PC-9 (cell line): ENCODE measurements around the gene HDGFL2. TPM values are rescaled to one million over a fixed set of nuclear protein-coding genes. Genes with fewer than 3 reads are reported as not detected.

ENCODE experiments used
- BruUV-seq: library from RNA; stranded (reverse); fragments of 400-500 nt; replicated peaks from 2 replicates; lab custom pipeline; 2021; lab: Mats Ljungman, UMichigan
- CTCF ChIA-PET: fragments of 300-600 bp; sonication (Branson Sonifier 250); formaldehyde crosslinking; loops from one replicate; lab custom pipeline; 2022; ENCODE audit warnings: antibody characterized with exemption; lab: Charles Lee
- POLR2A ChIA-PET: fragments of 300-600 bp; sonication (Branson Sonifier 250); formaldehyde crosslinking; loops from one replicate; lab custom pipeline; 2022; ENCODE audit warnings: antibody characterized with exemption; ENCODE audit not compliant: unreplicated experiment; lab: Charles Lee
- DNase-seq, 2 experiments: peaks; one replicate each; pipeline versions ENCODE4 v3.0.0 to v3.0.0-alpha.2; 2015 to 2022; ENCODE audit warnings: mixed read lengths in 1 of 2
- H2AFZ ChIP-seq: fragments of 200-600 bp; sonication (generic); 2 replicates; pipeline ENCODE4 v1.8.1; 2017; ENCODE audit warnings: antibody characterized with exemption
- H3F3A ChIP-seq: fragments of 200-600 bp; sonication (generic); 2 replicates; pipeline ENCODE4 v1.8.1; 2017; ENCODE audit warnings: antibody characterized with exemption, mild to moderate bottlenecking, low read depth; ENCODE audit not compliant: insufficient read depth
- H3K27ac ChIP-seq: fragments of 200-600 bp; sonication (generic); 2 replicates; pipeline ENCODE4 v1.6.1; 2016; ENCODE audit warnings: mixed run types
- H3K27me3 ChIP-seq: fragments of 200-600 bp; sonication (generic); 2 replicates; pipeline ENCODE4 v1.6.1; 2016; ENCODE audit warnings: low read depth, mixed run types; ENCODE audit not compliant: insufficient read depth
- H3K36me3 ChIP-seq: fragments of 200-600 bp; sonication (generic); 2 replicates; pipeline ENCODE4 v1.6.1; 2016; ENCODE audit warnings: low read depth, mixed run types
- H3K4me1 ChIP-seq: fragments of 200-600 bp; sonication (generic); replicated peaks from 2 replicates; pipeline ENCODE4 v1.6.1; 2016; ENCODE audit warnings: mixed run types; ENCODE audit not compliant: insufficient read depth
- H3K4me2 ChIP-seq: fragments of 200-600 bp; sonication (generic); 2 replicates; pipeline ENCODE4 v1.6.1; 2017; ENCODE audit warnings: mixed run types
- H3K4me3 ChIP-seq: fragments of 200-600 bp; sonication (generic); 2 replicates; pipeline ENCODE4 v1.6.1; 2016; ENCODE audit warnings: mixed run types
- H3K79me2 ChIP-seq: fragments of 200-600 bp; sonication (generic); 2 replicates; pipeline ENCODE4 v1.6.1; 2017; ENCODE audit warnings: low read depth, mixed run types
- H3K9me2 ChIP-seq: fragments of 200-600 bp; sonication (generic); 2 replicates; pipeline ENCODE4 v1.8.1; 2017; ENCODE audit warnings: mild to moderate bottlenecking; ENCODE audit not compliant: insufficient read depth
- H3K9me3 ChIP-seq: fragments of 200-600 bp; sonication (generic); 2 replicates; pipeline ENCODE4 v1.8.1; 2016; ENCODE audit warnings: low read depth; ENCODE audit not compliant: insufficient read depth
- H4K20me1 ChIP-seq: fragments of 200-600 bp; sonication (generic); 2 replicates; pipeline ENCODE4 v1.8.1; 2017; ENCODE audit not compliant: insufficient read depth
- EZH2 ChIP-seq: fragments of 200-600 bp; sonication (generic); IDR thresholded peaks from 2 replicates; pipeline ENCODE4 v1.8.0; 2017; ENCODE audit warnings: antibody characterized with exemption, low read depth
- intact Hi-C: fragments of 100-400 bp; cut with micrococcal nuclease; formaldehyde crosslinking; loops from one replicate; pipeline ENCODE4 v1.10.0; 2022; ENCODE audit not compliant: unreplicated experiment
- total RNA-seq: library from RNA; stranded (reverse); gene quantifications from 2 replicates; pipeline ENCODE4 v1.2.3, GENCODE V29; 2021
- TF ChIP-seq, protein P1 (sequence below): fragments of 200-600 bp; sonication (generic); conservative IDR thresholded peaks from 2 replicates; pipeline ENCODE4 v1.6.1; 2017; ENCODE audit warnings: mixed run types, antibody characterized with exemption, mild to moderate bottlenecking, moderate library complexity

Gene HDGFL2
- total RNA-seq, 1 experiment from 2014 or later = 50.8 TPM

DNA sequence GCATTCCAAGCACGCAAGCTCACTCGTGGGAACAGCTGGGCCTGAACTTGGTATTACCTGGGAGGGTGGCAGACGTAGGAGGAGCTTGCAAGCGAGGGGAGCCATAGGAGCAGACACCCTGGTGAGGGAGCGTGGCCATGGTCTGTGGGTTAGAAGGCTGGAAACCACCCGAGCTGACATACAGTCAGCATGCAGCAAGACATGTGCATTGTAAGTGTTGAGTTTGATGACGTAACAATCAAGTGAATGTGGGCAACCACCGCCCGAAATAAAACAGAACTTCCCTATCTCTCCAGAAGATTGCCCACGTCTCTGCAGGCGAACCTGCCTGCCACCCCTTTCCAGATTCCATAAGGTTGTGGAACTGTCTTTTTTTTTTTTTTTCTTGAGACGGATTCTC is 41.3 kb upstream of the HDGFL2 start:
- intact Hi-C loops = no loop called here
- no peaks in the 10 kb centered on the region for H3K9me2 ChIP-seq
- ChIA-PET CTCF (no interaction called here), POLR2A (no interaction called here)
- H3K27ac ChIP-seq = no peak overlapping the region
- H3K79me2 ChIP-seq = no peaks in the 10 kb centered on the region
- no peaks in the 10 kb centered on the region for H3F3A ChIP-seq
- H3K4me3 ChIP-seq = no peak overlapping the region
- H3K4me1 ChIP-seq = no peaks in the 10 kb centered on the region
- no peak overlapping the region for H3K4me2 ChIP-seq
- H3K9me3 ChIP-seq = no peaks in the 10 kb centered on the region
- H3K36me3 ChIP-seq = no peaks in the 10 kb centered on the region
- BruUV-seq = no TSS peak
- DNase-seq = no peak
- H2AFZ ChIP-seq = no peak overlapping the region
- H3K27me3 ChIP-seq = no peaks in the 10 kb centered on the region
- no peak for TF ChIP-seq EZH2
- TF ChIP-seq, protein P1, sequence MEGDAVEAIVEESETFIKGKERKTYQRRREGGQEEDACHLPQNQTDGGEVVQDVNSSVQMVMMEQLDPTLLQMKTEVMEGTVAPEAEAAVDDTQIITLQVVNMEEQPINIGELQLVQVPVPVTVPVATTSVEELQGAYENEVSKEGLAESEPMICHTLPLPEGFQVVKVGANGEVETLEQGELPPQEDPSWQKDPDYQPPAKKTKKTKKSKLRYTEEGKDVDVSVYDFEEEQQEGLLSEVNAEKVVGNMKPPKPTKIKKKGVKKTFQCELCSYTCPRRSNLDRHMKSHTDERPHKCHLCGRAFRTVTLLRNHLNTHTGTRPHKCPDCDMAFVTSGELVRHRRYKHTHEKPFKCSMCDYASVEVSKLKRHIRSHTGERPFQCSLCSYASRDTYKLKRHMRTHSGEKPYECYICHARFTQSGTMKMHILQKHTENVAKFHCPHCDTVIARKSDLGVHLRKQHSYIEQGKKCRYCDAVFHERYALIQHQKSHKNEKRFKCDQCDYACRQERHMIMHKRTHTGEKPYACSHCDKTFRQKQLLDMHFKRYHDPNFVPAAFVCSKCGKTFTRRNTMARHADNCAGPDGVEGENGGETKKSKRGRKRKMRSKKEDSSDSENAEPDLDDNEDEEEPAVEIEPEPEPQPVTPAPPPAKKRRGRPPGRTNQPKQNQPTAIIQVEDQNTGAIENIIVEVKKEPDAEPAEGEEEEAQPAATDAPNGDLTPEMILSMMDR = no peak
- H4K20me1 ChIP-seq = no peaks in the 10 kb centered on the region

DNA sequence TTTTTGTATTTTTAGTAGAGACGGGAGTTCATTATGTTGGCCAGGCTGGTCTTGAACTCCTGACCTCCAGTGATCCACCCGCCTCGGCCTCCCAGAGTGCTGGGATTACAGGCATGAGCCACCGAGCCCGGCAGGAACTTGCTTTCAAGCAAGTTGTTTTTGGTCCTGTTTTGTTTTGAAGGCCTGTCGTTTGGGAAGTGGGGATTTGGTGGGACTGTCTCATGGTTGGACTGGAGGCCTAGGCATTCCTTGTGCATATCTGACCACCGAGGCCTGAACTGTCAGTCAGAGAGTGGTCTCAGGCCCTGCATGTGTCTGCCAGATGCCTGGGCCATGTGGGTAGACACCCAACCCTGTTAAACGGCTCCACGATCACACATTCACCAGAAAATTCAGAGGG is 40.8 kb upstream of the HDGFL2 start:
- TF ChIP-seq EZH2 = no peak
- TF ChIP-seq, protein P1 = no peak
- Histone ChIP-seq H3K27me3 (no peaks in the 10 kb centered on the region), H3K9me2 (no peaks in the 10 kb centered on the region), H3K36me3 (no peaks in the 10 kb centered on the region), H4K20me1 (no peaks in the 10 kb centered on the region), H3K4me3 (no peak overlapping the region), H3K27ac (no peak overlapping the region), H3K79me2 (no peaks in the 10 kb centered on the region), H3F3A (no peaks in the 10 kb centered on the region), H3K4me1 (no peaks in the 10 kb centered on the region), H2AFZ (no peak overlapping the region), H3K4me2 (no peak overlapping the region), H3K9me3 (no peaks in the 10 kb centered on the region)
- CTCF ChIA-PET = no interaction called here
- POLR2A ChIA-PET = no interaction called here
- no TSS peak for BruUV-seq
- intact Hi-C loops = no loop called here
- no peak for DNase-seq

DNA sequence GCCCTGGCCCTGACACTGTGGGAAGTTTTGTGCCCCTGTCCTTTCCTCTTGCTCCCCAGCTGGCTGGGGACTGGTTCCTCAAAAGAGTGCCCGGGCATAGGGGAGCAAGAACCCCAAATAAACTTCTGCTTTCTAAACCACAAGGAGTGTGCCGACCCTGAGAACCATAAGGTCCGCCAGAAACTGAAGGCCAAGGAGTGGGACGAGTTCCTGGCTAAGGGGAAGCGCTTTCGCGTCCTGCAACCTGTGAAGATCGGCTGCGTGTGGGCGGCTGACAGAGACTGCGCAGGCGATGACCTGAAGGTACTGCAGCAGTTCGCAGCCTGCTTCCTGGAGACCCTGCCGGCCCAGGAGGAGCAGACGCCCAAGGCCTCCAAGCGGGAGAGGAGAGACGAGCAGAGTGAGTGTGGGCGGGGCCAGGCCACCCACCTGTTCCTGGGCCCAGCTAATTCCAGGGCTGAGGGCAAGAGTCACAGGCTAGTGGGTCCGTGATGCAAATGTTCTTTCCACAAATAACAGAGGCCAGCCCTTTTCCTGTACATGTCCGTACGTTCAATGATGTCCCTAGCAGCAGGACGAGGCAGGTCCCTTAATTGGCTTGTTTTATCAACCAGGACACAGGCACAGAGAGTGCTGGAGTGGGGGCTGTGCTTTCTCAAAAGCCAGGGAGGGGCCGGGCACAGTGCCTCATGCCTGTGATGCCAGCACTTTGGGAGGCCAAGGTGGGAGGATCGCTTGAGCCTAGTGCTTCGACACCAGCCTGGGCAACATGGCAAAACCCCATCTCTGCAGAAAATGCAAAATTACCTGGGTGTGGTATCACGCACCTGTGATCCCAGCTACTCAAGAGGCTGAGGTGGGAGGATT is 40.1 kb upstream of the HDGFL2 start:
- BruUV-seq = no TSS peak
- Histone ChIP-seq H3K4me3 (no peak overlapping the region), H3K4me1 (no peaks in the 10 kb centered on the region), H3K27me3 (no peaks in the 10 kb centered on the region), H4K20me1 (no peaks in the 10 kb centered on the region), H3K9me3 (no peaks in the 10 kb centered on the region), H3K27ac (no peak overlapping the region), H3K36me3 (no peaks in the 10 kb centered on the region), H3K4me2 (no peak overlapping the region), H3F3A (no peaks in the 10 kb centered on the region), H3K79me2 (no peaks in the 10 kb centered on the region), H3K9me2 (no peaks in the 10 kb centered on the region), H2AFZ (no peak overlapping the region)
- no peak for TF ChIP-seq EZH2
- TF ChIP-seq, protein P1 = no peak
- ChIA-PET CTCF (no interaction called here), POLR2A (no interaction called here)
- DNase-seq = no peak
- intact Hi-C loops = no loop called here
